H9 (cell line): ENCODE results near the gene AADACL3. TPM values are rescaled to one million over a fixed set of nuclear protein-coding genes. Genes with fewer than 3 reads are reported as not detected.

ENCODE experiments used
- DNase-seq: peaks from one replicate; pipeline ENCODE4 v3.0.0-alpha.2; 2017
- H2AFZ ChIP-seq: one replicate; pipeline ENCODE4 v1.6.1; 2013; ENCODE audit warnings: mild to moderate bottlenecking, low read length, control low read depth, moderate library complexity
- H2AK5ac ChIP-seq: 2 replicates; pipeline ENCODE4 v1.6.1; 2013; ENCODE audit warnings: low read length, control low read depth, mixed read lengths; ENCODE audit not compliant: insufficient read length
- H2BK120ac ChIP-seq: one replicate; pipeline ENCODE4 v1.6.1; 2013; ENCODE audit warnings: low read depth, mild to moderate bottlenecking, low read length, control low read depth, inconsistent platforms; ENCODE audit not compliant: poor library complexity, severe bottlenecking
- H2BK12ac ChIP-seq: 2 replicates; pipeline ENCODE4 v1.6.1; 2013; ENCODE audit warnings: low read length, control low read depth, mixed read lengths, low read depth; ENCODE audit not compliant: insufficient read length
- H2BK15ac ChIP-seq: 2 replicates; pipeline ENCODE4 v1.6.1; 2013; ENCODE audit warnings: low read depth, low read length, control low read depth
- H2BK20ac ChIP-seq: one replicate; pipeline ENCODE4 v1.6.1; 2013; ENCODE audit warnings: low read depth, mild to moderate bottlenecking, low read length, control low read depth, inconsistent platforms; ENCODE audit not compliant: poor library complexity, severe bottlenecking
- H2BK5ac ChIP-seq: 2 replicates; pipeline ENCODE4 v1.6.1; 2013; ENCODE audit warnings: low read length, control low read depth, mixed read lengths; ENCODE audit not compliant: insufficient read length
- H3K14ac ChIP-seq: 2 replicates; pipeline ENCODE4 v1.6.1; 2013; ENCODE audit warnings: low read length, control low read depth; ENCODE audit not compliant: insufficient read depth
- H3K18ac ChIP-seq: 2 replicates; pipeline ENCODE4 v1.6.1; 2013; ENCODE audit warnings: low read depth, mild to moderate bottlenecking, mixed read lengths, low read length, control low read depth; ENCODE audit not compliant: insufficient read length
- H3K23ac ChIP-seq: 2 replicates; pipeline ENCODE4 v1.6.1; 2013; ENCODE audit warnings: low read length, control low read depth, mixed read lengths, low read depth; ENCODE audit not compliant: insufficient read length
- H3K23me2 ChIP-seq: 2 replicates; pipeline ENCODE4 v1.6.1; 2013; ENCODE audit warnings: low read depth, mild to moderate bottlenecking, mixed read lengths, low read length, control low read depth; ENCODE audit not compliant: insufficient read length, poor library complexity, severe bottlenecking
- H3K27ac ChIP-seq: 2 replicates; pipeline ENCODE4 v1.5.1; 2013; ENCODE audit warnings: low read length, control low read depth, mixed read lengths, low read depth; ENCODE audit not compliant: insufficient read length
- H3K27me3 ChIP-seq: 2 replicates; pipeline ENCODE4 v1.6.1; 2013; ENCODE audit warnings: low read length, control low read depth, inconsistent platforms; ENCODE audit not compliant: insufficient read depth
- H3K4ac ChIP-seq: 2 replicates; pipeline ENCODE4 v1.6.1; 2013; ENCODE audit warnings: low read depth, mild to moderate bottlenecking, control low read depth, inconsistent platforms, low read length, moderate library complexity
- H3K4me1 ChIP-seq: 2 replicates; pipeline ENCODE4 v1.6.1; 2013; ENCODE audit warnings: low read length, control low read depth, inconsistent platforms; ENCODE audit not compliant: insufficient read depth
- H3K4me2 ChIP-seq: 2 replicates; pipeline ENCODE4 v1.6.1; 2013; ENCODE audit warnings: low read length, control low read depth, mixed read lengths; ENCODE audit not compliant: insufficient read length, insufficient read depth
- H3K56ac ChIP-seq: 2 replicates; pipeline ENCODE4 v1.6.1; 2013; ENCODE audit warnings: low read depth, mild to moderate bottlenecking, mixed read lengths, low read length, control low read depth; ENCODE audit not compliant: insufficient read length
- H3K79me1 ChIP-seq: 2 replicates; pipeline ENCODE4 v1.6.1; 2013; ENCODE audit warnings: low read depth, mild to moderate bottlenecking, moderate library complexity, low read length, control low read depth, inconsistent platforms; ENCODE audit not compliant: insufficient read depth, poor library complexity, severe bottlenecking
- H3K79me2 ChIP-seq: 2 replicates; pipeline ENCODE4 v1.6.1; 2013; ENCODE audit warnings: low read length, control low read depth, inconsistent platforms; ENCODE audit not compliant: insufficient read depth
- H3K9ac ChIP-seq: 2 replicates; pipeline ENCODE4 v1.6.1; 2013; ENCODE audit warnings: low read length, control low read depth, mixed read lengths; ENCODE audit not compliant: insufficient read length; ENCODE audit errors: extremely low read depth
- H3K9me3 ChIP-seq: one replicate; pipeline ENCODE4 v1.6.1; 2013; ENCODE audit warnings: low read depth, low read length, inconsistent platforms; ENCODE audit not compliant: control insufficient read depth
- H3T11ph ChIP-seq: one replicate; pipeline ENCODE4 v1.6.1; 2013; ENCODE audit warnings: mild to moderate bottlenecking, low read length, control low read depth, inconsistent platforms
- H4K20me1 ChIP-seq: one replicate; pipeline ENCODE4 v1.6.1; 2013; ENCODE audit not compliant: control insufficient read depth, insufficient read length, insufficient read depth
- H4K5ac ChIP-seq: 2 replicates; pipeline ENCODE4 v1.6.1; 2013; ENCODE audit warnings: low read depth, mild to moderate bottlenecking, mixed read lengths, low read length, control low read depth; ENCODE audit not compliant: insufficient read length
- H4K8ac ChIP-seq: replicated peaks from 2 replicates; pipeline ENCODE4 v1.6.1; 2013; ENCODE audit warnings: low read length, control low read depth, mixed read lengths, low read depth; ENCODE audit not compliant: insufficient read length
- H4K91ac ChIP-seq: 2 replicates; pipeline ENCODE4 v1.6.1; 2013; ENCODE audit warnings: low read depth, mild to moderate bottlenecking, moderate library complexity, mixed read lengths, low read length, control low read depth; ENCODE audit not compliant: insufficient read length
- H3K27ac Mint-ChIP-seq, 3 experiments: 2 replicates in 2 of 3; 3 replicates in 1 of 3; pipeline ENCODE4 v1.8.0; 2020 to 2021; ENCODE audit warnings: mixed read lengths in 3 of 3, mild to moderate bottlenecking in 1 of 3, moderate library complexity in 1 of 3
- H3K27me3 Mint-ChIP-seq: 2 replicates; pipeline ENCODE4 v1.8.0; 2021; ENCODE audit warnings: low read depth, mild to moderate bottlenecking, moderate library complexity, mixed read lengths
- H3K36me3 Mint-ChIP-seq, 3 experiments: 2 replicates in 2 of 3; 3 replicates in 1 of 3; pipeline ENCODE4 v1.8.0; 2020 to 2021; ENCODE audit warnings: low read depth in 3 of 3, mixed read lengths in 3 of 3; ENCODE audit not compliant: insufficient read depth in 1 of 3
- H3K4me1 Mint-ChIP-seq, 2 experiments: 2 replicates each; pipeline ENCODE4 v1.8.0; 2020; ENCODE audit warnings: mixed read lengths in 2 of 2
- H3K4me3 Mint-ChIP-seq, 2 experiments: 2 replicates in 1 of 2; 3 replicates in 1 of 2; pipeline ENCODE4 v1.8.0; 2020 to 2021; ENCODE audit warnings: mild to moderate bottlenecking in 2 of 2, mixed read lengths in 2 of 2, moderate library complexity in 1 of 2
- H3K9me3 Mint-ChIP-seq, 2 experiments: 2 replicates in 1 of 2; 3 replicates in 1 of 2; pipeline ENCODE4 v1.8.0; 2020; ENCODE audit warnings: mild to moderate bottlenecking in 2 of 2, mixed read lengths in 2 of 2, moderate library complexity in 1 of 2
- CTCF ChIP-seq: fragments of 200-600 bp; sonication (generic); conservative IDR thresholded peaks from 3 replicates; pipeline ENCODE4 v1.8.0; 2021; ENCODE audit warnings: antibody characterized with exemption, mild to moderate bottlenecking
- WGBS: extraction: QIAGEN DNeasy Blood & Tissue Kit; methylation state at CpG from one replicate; pipeline ENCODE4 v1.1.7; 2013; ENCODE audit warnings: missing lambda C conversion rate, low lambda C conversion rate, mixed read lengths; ENCODE audit not compliant: insufficient read length; ENCODE audit errors: extremely low coverage; 5-methylcytosine and 5-hydroxymethylcytosine counted together
- total RNA-seq: library from RNA; stranded (reverse); gene quantifications from 2 replicates; pipeline ENCODE4 v1.2.1, GENCODE V29; 2021

Gene AADACL3
- total RNA-seq, 1 experiment from 2014 or later, result 0.22 TPM

GRCh38 chr1:12771186-12771585 lies 55.3 kb downstream of the AADACL3 start:
- TF ChIP-seq CTCF, result no peak
- H3K56ac ChIP-seq, result no peak overlapping the region
- Mint-ChIP-seq H3K27me3 (peaks cover 13% of the 10 kb centered on the region), H3K36me3 (no peaks in the 10 kb centered on the region), H3K9me3 (peaks cover 0 to 4% of the 10 kb centered on the region in 2 experiments; a peak in 4 of 5 replicates), H3K4me3 (no peak overlapping the region), H3K4me1 (no peaks in the 10 kb centered on the region), H3K27ac (no peak overlapping the region)
- H2BK12ac ChIP-seq, result no peak overlapping the region
- no peaks in the 10 kb centered on the region for H4K20me1 ChIP-seq
- 0 out of 2 replicates have a peak, but pooled peaks cover 2% of the 10 kb centered on the region for H3K79me2 ChIP-seq
- WGBS, result no CpG with 5 or more reads among the region's 5 CpGs
- H3K9ac ChIP-seq, result no peak overlapping the region
- no peak overlapping the region for H2BK15ac ChIP-seq
- H3K4me1 ChIP-seq, result no peaks in the 10 kb centered on the region
- no peak overlapping the region for H2AK5ac ChIP-seq
- H3K18ac ChIP-seq, result no peak overlapping the region
- no peak overlapping the region for H2AFZ ChIP-seq
- H4K91ac ChIP-seq, result no peak overlapping the region
- H2BK5ac ChIP-seq, result no peak overlapping the region
- DNase-seq, result no peak
- no peak overlapping the region for H4K8ac ChIP-seq
- H3K27me3 ChIP-seq, result no peaks in the 10 kb centered on the region
- H3K23me2 ChIP-seq, result no peaks in the 10 kb centered on the region
- H2BK120ac ChIP-seq, result no peak overlapping the region
- H3K9me3 ChIP-seq, result no peaks in the 10 kb centered on the region
- no peak overlapping the region for H3K4ac ChIP-seq
- H3T11ph ChIP-seq, result no peak overlapping the region
- no peak overlapping the region for H3K23ac ChIP-seq
- no peak overlapping the region for H2BK20ac ChIP-seq
- H3K4me2 ChIP-seq, result no peak overlapping the region
- no peak overlapping the region for H3K27ac ChIP-seq
- no peak overlapping the region for H3K14ac ChIP-seq
- no peak overlapping the region for H4K5ac ChIP-seq
- H3K79me1 ChIP-seq, result no peaks in the 10 kb centered on the region
